ENCODE results near the gene CREBBP.
A peak's percentile ranks its signal among the peaks of the same experiment; 100 is the strongest.

The CREBBP gene

DNA sequence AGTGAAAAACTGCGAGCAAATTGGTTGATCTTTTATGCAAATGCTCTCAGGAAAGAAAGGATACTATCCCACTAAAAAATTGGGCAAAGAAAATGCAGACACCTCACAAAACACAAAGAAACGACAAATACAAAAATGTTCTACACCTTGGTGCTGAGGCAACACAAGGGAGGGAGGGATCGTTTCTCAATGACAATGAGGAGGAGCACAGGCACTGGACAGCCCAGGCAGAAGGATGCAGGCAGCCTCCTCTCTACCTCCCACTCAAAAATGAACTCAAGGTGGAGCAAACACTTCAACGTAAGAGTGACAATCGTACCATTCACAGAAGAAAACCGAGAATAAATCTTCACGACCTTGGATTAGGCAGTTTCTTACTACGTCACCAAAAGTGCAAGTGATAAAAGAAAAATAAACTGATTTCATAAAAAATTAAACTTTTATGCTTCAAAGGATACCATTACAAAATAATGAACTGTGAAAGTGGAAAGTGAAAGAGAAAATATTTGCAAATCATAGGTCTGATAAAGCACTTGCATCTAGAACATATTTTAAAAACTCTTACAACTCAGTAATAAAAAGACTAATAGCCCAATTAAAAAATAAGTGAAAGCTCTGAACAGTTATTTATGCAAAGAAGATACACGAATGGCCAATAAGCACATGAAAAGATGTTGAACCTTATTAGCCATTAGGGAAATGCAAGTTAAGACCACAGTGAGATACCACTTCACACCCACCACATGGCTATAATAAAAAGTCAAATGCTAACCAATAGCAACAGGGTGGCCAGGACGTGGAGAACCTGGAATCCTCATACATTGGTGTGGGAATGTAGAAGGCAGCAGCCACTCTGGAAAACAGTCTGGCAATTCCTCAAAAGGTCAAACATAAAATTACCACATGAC lies 82.4 kb downstream of the CREBBP start:
- no peak for DNase-seq (ENCODE audit: low read depth in 2 of 2)

- no peak for DNase-seq (ENCODE audit: low read depth in 2 of 2)
Measured at GRCh38 chr16:3797473-3797872, 83.0 kb downstream of the CREBBP start.

GRCh38 chr16:3793161-3793576 lies 87.3 kb downstream of the CREBBP start:
- peak in 1 of 2 donors; percentile 4 for DNase-seq (ENCODE audit: low read depth in 2 of 2)

- no peak for DNase-seq (ENCODE audit: low read depth in 2 of 2)
Measured at GRCh38 chr16:3792472-3793012, 88.0 kb downstream of the CREBBP start.

GRCh38 chr16:3791701-3792100 lies 88.8 kb downstream of the CREBBP start:
- no peak for DNase-seq (ENCODE audit: low read depth in 2 of 2)

DNA sequence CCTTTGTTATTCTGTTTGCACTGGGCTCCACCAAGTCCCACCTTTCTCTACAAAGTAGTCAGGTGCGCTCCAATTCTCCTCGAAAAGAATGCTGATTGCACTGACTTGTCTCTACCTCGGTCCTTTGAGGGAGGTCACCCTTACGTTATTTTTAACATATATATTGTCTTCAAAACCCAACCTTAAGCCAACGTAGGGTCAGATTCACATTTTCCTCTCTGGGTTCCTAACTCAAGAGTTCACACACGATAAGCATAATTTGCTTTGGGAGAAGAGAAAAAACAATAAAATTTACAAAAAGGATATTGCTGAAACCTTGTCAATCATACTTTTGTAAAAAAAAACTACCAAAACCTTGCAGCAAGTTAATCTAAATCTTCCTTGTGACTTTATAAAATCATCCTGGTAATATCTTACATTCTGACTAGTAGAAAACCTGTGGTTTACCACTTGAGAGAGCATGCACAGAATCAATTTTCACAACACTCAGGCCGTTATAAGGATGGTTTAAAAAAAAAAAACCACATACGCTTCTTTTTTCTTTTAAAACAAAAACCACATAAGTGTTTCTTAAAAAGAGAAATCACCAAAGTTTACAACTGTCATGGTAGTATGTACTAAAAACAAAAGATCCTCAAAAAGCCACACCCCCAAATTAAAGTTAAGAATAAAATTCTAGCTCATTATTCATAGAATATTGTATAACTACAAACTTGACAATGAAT lies 91.0 kb downstream of the CREBBP start:
- no peak for DNase-seq (ENCODE audit: low read depth in 2 of 2)

GRCh38 chr16:3788711-3789374 lies 91.7 kb downstream of the CREBBP start:
- no peak for DNase-seq (ENCODE audit: low read depth in 2 of 2)

DNA sequence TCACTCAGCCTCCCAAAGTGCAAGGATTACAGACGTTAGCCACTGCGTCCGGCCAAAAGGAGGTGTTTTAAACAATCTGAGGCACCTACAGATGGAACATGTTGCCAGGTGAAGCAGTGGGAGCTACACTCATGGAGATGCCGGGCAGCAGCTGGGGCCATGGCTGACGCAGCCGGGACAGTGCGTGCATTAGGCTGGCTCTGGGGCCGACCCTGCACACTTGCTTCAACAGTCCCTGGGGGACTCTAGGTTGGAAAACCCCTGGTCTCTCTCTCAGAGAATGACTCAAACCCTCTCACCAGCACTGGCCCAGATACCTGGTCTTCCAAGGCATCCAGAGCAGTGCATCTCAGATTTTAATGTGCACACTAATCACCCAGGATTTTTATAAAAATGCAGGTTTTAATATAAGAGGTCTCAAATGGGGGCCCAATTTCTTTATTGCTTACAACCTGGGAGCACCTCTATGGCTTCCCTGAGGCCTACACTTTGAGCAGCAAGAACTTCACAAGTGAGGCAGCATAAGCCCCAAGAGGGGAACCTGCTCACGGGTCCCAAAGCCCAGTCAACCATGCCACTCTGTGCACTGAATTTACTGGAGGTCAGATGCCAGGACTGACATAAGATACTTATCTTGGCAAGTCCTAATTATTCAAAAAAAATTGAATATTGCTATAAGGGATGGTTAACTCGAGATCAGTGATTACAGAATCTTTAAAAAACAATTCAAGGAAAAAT lies 92.4 kb downstream of the CREBBP start:
- no peak for DNase-seq (ENCODE audit: low read depth in 2 of 2)

- no peak for DNase-seq (ENCODE audit: low read depth in 2 of 2)
Measured at GRCh38 chr16:3785413-3785812, 95.1 kb downstream of the CREBBP start.

DNA sequence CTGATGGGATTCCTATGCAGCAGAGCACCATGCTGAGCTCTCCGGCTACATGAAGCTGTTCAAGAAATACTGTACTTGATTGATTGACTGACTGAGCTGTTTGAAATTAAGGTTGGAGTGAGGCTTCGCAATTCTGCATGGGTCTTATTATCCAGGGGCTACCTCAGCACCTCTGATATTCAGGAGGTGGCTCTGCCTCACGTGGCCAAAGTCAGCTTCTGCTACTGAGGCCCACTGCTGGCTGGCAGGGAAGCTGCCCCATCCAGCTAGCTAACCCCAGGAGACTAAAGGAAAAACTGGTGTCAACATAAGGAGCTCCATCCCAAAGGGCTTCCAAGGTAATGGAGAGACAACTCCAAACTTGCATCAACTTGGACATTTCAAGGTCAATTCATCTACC lies 97.0 kb downstream of the CREBBP start:
- DNase-seq (ENCODE audit: low read depth in 2 of 2): no peak

DNA sequence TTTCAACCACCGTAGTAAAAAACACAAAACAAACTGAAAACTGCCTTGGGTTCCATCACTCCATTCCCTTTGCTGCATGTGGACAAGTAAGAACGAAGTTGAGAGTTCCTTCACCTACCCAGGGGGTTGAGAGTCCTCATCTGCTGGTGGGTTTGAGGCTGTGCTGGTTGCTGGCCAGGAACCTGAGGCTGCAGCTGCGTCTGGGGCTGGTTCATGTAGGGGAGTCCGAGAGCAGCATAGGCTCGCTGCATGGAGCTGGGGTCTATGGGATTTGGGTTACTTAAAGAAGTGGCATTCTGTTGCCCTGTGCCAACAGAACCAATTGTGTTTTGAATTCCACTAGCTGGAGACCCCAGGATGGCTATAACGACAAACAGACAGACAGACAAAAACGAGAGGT lies 97.9 kb downstream of the CREBBP start:
- no peak for DNase-seq (ENCODE audit: low read depth in 2 of 2)

- DNase-seq (ENCODE audit: low read depth in 2 of 2): no peak
Measured at GRCh38 chr16:3781421-3781820, 99.1 kb downstream of the CREBBP start.

DNA sequence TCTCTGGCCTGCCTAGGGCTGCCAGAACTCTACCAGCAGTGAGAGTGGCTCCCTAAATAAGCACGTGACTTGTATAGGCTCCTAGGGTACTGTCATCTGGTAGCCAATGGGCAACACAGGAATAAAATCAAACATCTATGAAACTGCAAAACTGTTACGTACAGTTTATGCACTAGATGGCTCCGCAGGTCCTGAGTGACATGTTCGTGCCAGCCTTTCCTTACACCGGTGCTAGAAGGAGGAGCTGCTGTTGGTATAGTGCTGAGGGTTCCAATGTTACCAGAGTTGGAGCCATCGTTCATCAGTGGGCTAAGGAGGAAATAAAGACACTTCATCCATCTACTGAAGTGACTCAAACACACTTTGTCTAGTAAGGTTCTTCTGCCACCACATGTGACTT lies 99.9 kb downstream of the CREBBP start:
- DNase-seq (ENCODE audit: low read depth in 2 of 2): no peak

DNA sequence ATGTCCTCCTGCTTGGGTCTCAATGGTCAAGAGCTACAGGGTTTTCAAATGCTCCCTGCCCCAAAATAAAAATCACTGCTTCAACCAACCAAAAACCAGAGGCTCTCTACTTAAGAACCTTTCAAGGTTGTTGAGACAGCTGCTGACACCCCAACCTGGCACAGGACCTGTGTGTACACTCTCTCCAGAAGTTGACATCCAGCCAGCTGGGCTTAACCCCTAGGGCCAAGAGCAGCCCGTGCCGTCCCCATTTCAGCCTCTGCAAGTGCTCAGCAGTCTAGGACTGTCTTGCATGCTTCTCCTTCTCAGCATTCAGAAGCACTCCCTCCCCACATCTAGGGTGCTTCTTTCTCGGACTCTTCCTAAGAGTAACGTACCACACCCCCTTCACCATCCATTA lies 104.2 kb downstream of the CREBBP start:
- no peak for DNase-seq (ENCODE audit: low read depth in 2 of 2)

GRCh38 chr16:3774819-3775218 lies 105.7 kb downstream of the CREBBP start:
- no peak for DNase-seq (ENCODE audit: low read depth in 2 of 2)

GRCh38 chr16:3774156-3774767 lies 106.3 kb downstream of the CREBBP start:
- DNase-seq (ENCODE audit: low read depth in 2 of 2): no peak

GRCh38 chr16:3773663-3774062 lies 106.8 kb downstream of the CREBBP start:
- DNase-seq (ENCODE audit: low read depth in 2 of 2): no peak

- no peak for DNase-seq (ENCODE audit: low read depth in 2 of 2)
Measured at GRCh38 chr16:3771513-3771912, 109.0 kb downstream of the CREBBP start.

DNA sequence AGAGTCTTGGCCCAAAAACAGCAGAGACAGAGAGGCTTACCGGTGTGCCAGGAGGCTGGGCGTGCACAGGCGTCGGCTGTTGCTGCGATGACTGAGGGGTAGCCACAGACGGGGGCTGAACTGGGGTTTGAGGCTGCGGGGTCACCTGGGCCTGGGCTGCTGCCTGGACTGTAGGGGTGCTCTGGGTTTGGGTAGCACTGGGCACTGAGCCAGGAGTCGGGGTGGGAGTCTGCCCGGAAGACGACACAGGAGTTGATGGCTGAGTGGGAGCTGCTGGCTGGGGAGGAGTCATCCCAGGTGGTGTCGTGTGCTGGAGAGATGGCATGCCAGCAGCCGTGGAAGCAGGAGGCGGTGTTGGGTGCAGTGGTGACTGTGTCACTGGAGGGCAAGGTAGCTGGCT lies 110.0 kb downstream of the CREBBP start:
- no peak for DNase-seq (ENCODE audit: low read depth in 2 of 2)

DNA sequence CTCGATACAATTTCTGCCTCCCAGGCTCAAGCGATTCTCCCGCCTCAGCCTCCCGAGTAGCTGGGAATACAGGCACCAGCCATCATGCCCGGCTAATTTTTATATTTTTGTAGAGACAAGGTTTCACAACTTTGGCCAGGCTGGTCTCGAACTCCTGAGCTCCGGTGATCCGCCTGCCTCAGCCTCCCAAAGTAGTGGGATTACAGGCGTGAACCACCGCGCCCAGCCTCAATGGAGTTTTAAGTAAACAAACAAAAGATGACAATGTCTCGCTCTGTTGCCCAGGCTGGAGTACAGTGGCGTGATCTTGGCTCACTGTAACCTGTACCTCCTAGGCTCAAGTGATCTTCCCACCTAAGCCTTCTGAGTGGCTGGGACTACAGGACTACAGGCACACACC lies 110.6 kb downstream of the CREBBP start:
- no peak for DNase-seq (ENCODE audit: low read depth in 2 of 2)

DNA sequence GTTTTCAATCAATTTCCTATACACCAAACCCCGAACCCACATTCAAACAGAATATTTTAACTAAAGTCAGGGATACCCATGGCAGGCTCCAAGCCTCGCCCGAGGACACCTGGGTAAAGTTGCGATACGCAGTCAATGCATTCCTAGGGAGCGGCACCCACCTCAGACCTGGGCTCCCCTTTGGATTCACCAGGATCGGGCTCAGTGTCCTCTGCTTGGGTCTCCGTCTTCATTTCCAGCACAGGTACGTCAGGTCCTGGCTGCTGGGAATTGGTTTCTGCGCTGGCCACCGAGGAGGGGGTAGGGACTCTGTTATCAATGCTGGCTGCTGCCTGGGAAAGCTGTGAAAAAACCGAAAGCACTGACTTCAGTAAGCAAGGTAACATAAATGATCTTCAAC lies 111.5 kb downstream of the CREBBP start:
- DNase-seq (ENCODE audit: low read depth in 2 of 2): no peak

Data from stimulated activated CD8-positive, alpha-beta memory T cell treated with anti-CD3 and anti-CD28 coated beads, Interleukin-2, amount 100 ng/mL, for 1 hour (primary cell).